ENCODE results near the gene CLK1. TPM values are rescaled to one million over a fixed set of nuclear protein-coding genes. Genes with fewer than 3 reads are reported as not detected.
"Not testable (repeated sequence)": the region's sequence is repeated elsewhere in the genome, so short reads cannot be mapped to it uniquely, and the experiment has no call there.

The CLK1 gene
- polyA plus RNA-seq, 1 donor: 153 TPM

GRCh38 chr2:200851398-200852248 is 12.8 kb downstream of the CLK1 start:
- no peak for DNase-seq (ENCODE audit: low read depth)

GRCh38 chr2:200850512-200851256 is 13.8 kb downstream of the CLK1 start:
- DNase-seq (ENCODE audit: low read depth): no peak

- no peak for DNase-seq (ENCODE audit: low read depth)
These were observed 16.5 kb downstream of the CLK1 start for GRCh38 chr2:200847939-200848338.

GRCh38 chr2:200847269-200847668 is 17.2 kb downstream of the CLK1 start:
- DNase-seq (ENCODE audit: low read depth): no peak

DNA sequence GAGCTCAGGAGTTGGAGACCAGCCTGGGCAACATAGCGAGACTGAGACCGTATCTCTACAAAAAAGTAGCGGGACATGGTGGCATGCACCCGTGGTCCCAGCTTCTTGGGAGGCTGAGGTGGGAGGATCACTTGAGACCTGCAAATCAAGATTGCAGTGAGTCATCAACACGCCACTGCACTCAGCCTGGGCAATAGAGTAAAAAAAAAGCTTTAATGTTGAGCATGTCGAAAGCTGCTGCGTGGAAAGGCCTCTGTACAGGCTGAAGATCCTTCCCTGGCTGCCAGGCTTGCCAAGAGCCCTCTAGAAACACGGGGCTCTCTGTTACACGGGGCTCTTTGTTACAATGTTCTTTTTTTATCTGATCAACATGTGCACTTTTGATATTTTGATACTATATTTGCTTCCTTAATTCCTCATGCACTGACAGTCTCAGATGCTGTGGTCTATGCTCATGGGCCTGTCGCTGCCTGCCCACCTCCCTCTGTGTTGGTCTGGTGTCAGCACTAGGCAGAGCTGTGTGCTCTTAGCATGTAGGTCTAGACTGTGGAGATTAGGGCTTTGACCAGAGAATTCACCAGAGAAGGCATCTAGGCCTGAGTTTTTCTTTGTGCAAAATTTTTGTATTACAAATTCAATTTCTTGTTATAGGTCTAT is 18.7 kb downstream of the CLK1 start:
- DNase-seq (ENCODE audit: low read depth): no peak

DNA sequence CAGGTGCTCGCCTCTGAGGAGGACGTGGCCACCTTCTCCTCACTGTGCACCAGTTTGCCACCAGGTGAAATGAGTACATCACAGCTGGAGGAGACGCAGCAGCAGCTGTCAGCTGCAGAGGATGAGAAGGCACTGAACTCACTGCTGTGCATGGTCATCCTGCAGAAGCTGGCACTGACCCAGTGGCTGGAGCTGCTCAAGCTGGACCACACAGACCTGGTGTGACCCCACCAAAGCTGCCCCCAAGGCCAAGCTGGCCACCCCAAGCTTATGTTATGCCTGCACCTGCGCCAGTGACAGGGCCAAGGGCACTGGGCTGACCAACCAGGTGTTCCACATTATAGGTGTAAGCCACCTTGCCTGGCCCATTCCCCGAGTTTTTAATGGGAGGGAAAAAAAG is 19.3 kb downstream of the CLK1 start:
- no peak for DNase-seq (ENCODE audit: low read depth)

GRCh38 chr2:200843993-200844948 is 20.2 kb downstream of the CLK1 start:
- DNase-seq (ENCODE audit: low read depth): no peak

DNA sequence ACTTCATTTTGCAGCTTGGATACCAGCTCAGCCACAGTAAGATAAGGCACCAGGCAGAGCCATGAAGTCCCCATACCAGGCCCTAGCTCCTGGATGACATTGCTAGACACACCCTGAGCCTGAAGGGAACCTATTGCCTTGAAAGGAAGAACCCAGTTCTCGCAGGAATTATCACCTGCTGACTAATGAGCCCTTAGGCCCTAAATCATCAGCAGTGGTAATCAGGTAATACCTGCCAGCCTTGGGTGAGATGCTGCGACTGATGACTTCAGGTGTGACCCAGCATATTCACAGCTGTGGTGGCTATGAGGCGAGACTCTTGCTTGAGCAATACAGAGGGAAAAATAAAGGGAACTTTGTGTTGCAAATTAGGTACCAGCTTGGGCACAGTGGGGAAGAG is 24.9 kb downstream of the CLK1 start:
- DNase-seq (ENCODE audit: low read depth): no peak

GRCh38 chr2:200834701-200835100 is 29.8 kb downstream of the CLK1 start:
- no peak for DNase-seq (ENCODE audit: low read depth)

DNA sequence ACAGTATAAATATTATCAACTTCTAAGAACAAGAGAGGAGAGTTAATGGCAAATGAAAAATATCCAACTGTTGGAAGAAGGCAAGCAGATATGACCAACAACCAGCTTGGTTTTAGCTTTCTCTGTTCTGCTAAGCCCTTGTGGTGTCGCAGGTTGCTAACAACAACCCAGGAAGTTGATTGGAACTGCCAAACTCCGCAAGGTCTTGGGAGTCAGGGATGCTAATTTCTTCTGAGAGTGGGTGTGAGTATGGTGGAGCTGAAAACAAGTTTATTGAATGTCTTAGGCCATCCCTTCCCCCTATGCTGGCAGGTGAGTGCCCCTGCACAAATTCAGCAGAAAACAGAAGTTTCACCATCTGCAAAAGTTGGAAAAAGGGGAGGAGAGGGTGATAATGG is 35.2 kb downstream of the CLK1 start:
- DNase-seq (ENCODE audit: low read depth): no peak

GRCh38 chr2:200828572-200829257 is 35.7 kb downstream of the CLK1 start:
- DNase-seq (ENCODE audit: low read depth): no peak

DNA sequence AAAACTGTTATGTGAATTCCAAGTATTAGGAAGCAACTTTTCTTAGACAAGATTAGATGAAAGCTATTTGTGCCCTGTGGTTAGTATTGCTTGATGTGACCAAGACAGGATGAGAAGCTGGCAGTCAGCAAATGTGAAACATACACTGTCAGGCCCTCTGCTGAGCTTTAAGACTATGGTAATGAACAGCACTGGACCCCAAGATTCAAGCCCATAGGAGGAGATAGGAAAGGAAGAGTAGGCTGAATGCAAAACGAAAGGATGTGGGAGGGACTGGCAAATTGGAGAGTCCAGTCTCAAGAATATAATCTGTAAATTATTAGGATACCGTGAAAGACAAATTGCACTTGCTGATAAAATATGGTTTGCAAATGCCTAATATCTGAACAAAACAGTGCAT is 36.4 kb downstream of the CLK1 start:
- no peak for DNase-seq (ENCODE audit: low read depth)

- no peak for DNase-seq (ENCODE audit: low read depth)
These were observed 42.7 kb downstream of the CLK1 start for GRCh38 chr2:200821686-200822245.

GRCh38 chr2:200820573-200821234 is 43.8 kb downstream of the CLK1 start:
- no peak for DNase-seq (ENCODE audit: low read depth)

- DNase-seq (ENCODE audit: low read depth): not testable (repeated sequence)
These were observed 45.7 kb downstream of the CLK1 start for GRCh38 chr2:200818732-200819131.

DNA sequence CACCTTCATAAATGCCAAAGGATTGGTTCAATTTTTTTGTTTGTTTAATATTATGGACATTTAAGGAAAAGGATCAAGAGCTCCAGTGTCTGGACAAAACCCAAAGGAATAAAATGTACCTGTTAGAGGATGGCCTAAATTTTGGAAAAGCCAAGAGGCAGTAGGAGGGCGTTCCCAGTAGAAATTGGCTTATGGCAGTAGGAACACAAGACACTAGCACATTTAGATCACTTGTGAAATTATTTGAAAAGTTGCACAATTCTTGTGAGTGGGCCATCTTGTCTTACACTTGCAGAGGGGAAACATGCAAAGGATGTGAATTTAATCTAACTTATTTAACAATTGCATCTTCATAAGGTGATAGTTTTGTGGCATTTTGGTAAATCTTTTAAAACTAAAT is 49.5 kb downstream of the CLK1 start:
- DNase-seq (ENCODE audit: low read depth): no peak

DNA sequence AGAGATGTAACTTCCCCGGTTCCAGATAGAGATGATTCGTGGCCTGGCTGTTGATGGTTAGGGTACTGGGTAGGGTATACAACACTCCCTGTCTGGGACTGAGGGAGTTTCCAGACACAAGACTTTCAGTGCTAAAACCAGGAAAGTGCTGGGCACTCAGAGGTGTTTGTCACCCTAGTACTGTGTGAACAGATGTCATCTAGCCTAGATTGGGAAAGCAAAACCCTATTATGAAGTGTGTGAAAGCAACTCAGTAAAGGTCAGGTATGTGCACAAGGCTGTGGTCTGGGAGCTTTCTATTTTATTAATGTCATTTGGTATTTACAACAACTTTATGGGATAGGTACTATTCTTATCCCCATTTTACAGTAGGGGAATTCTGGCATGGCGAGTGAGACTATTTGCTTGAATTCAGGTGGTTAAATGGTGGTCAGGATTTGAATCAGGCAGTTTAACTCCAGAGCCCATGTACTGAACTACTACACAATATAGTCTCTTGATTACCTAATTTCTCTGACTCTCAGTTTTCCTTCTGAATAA is 50.1 kb downstream of the CLK1 start:
- DNase-seq (ENCODE audit: low read depth): no peak

DNA sequence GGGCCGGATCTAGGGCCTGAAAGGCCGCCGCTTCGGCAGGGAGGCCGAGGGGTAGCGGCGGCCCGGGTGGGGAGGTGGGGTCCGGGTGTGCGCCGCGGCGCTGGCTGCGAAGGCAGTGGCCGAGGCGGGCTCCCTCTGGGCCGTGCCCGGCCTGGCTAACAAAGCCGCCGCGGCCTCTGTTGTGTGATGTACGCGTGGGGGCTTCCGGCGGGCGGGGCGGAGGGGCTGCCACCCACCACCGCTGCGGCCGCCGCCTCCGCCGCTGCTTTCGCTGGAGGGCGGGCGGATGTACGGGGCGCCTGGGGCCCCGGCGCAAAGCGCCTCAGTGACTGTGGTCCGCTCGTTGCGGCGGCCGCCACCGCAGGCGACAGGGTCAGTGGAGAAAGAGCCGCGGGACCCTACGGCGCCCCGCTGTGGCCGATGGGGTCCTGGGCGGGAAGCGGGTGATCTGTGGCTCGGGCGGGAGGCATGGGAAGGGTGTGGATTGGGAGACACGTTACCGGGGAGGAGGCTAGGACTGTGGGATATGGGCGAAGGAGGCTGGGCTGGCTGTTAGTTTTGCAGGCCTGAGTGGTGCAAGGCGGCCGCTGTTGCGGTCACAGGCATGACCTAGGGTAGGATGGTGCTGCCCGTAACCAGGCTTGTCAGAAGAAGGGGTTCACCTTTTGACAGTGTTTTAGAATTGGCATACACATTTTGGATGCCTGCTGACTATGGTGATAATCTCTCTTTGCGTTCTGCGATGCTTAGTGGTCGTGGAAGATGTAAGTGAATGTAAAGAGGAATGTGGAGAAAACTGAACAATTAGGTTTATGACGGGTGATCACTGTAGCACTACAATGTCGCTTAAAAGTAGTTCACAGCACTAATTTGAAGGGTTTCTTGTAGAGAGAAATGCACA is 52.1 kb downstream of the CLK1 start:
- no peak for DNase-seq (ENCODE audit: low read depth)

All from forelimb muscle (tissue), 1 donor.